ENCODE data around the gene GRHL1. TPM values are rescaled to one million over a fixed set of nuclear protein-coding genes. Genes with fewer than 3 reads are reported as not detected.
A peak's percentile ranks its signal among the peaks of the same experiment; 100 is the strongest.

Gene GRHL1
- total and polyA plus RNA-seq, 9 of the 15 experiments (the other 6 are each of a cell fraction or from before 2014, with no cell fraction given): 1.7 to 6.1 (median 4.7) TPM

GRCh38 chr2:9914384-9915065, 37.0 kb upstream of the GRHL1 start (continued):
- TF ChIP-seq MLX (CRISPR knock-in tag; conservative IDR thresholded peaks at IDR 0.05) (no peak), WHSC1 (IDR thresholded peaks at IDR 0.05; ENCODE audit: low read length) (no peak), HDAC2 (IDR thresholded peaks at IDR 0.05) (0 out of 2 replicates have a peak, but pooled peaks have one; percentile 51), HMGN3 (IDR thresholded peaks at IDR 0.05; ENCODE audit: borderline replicate concordance, extremely low read depth, insufficient read length, low read depth, low read length) (no peak), ELF2 (CRISPR knock-in tag; IDR thresholded peaks at IDR 0.05) (no peak), CXXC5 (CRISPR knock-in tag; IDR thresholded peaks at IDR 0.05) (peak; percentile 65), NR1H2 (CRISPR knock-in tag; IDR thresholded peaks at IDR 0.05) (no peak), MEF2A (IDR thresholded peaks at IDR 0.05; ENCODE audit: control insufficient read depth, low read depth, low read length) (no peak), ZBTB2 (IDR thresholded peaks at IDR 0.05) (no peak), HBP1 (CRISPR knock-in tag; IDR thresholded peaks at IDR 0.05) (no peak), MED1 (CRISPR knock-in tag; IDR thresholded peaks at IDR 0.05; ENCODE audit: borderline replicate concordance) (no peak), NR4A1 (CRISPR knock-in tag; IDR thresholded peaks at IDR 0.05) (no peak), NR4A1 (tag; IDR thresholded peaks at IDR 0.05) (0 out of 2 replicates have a peak, but pooled peaks have one; percentile 45), ZNF57 (CRISPR knock-in tag; IDR thresholded peaks at IDR 0.05) (no peak), CCAR2 (IDR thresholded peaks at IDR 0.05; ENCODE audit: low read depth, low read length) (no peak), NR0B1 (IDR thresholded peaks at IDR 0.05; ENCODE audit: partially characterized antibody) (no peak), ZNF354B (CRISPR knock-in tag; IDR thresholded peaks at IDR 0.05) (no peak), ZBTB17 (CRISPR knock-in tag; IDR thresholded peaks at IDR 0.05) (no peak), SMAD1 (IDR thresholded peaks at IDR 0.05; ENCODE audit: low read depth, low read length, partially characterized antibody) (no peak), SMAD2 (IDR thresholded peaks at IDR 0.05; ENCODE audit: low read depth, low read length) (no peak), ZNF79 (CRISPR knock-in tag; IDR thresholded peaks at IDR 0.05; ENCODE audit: low read depth) (no peak), CREM (IDR thresholded peaks at IDR 0.05; ENCODE audit: low read depth) (peak; percentile 63), ZNF3 (CRISPR knock-in tag; IDR thresholded peaks at IDR 0.05) (no peak), EP300 (IDR thresholded peaks at IDR 0.05; ENCODE audit: low read length) (peak; percentile 61)
- TF ChIP-seq, protein P1, sequence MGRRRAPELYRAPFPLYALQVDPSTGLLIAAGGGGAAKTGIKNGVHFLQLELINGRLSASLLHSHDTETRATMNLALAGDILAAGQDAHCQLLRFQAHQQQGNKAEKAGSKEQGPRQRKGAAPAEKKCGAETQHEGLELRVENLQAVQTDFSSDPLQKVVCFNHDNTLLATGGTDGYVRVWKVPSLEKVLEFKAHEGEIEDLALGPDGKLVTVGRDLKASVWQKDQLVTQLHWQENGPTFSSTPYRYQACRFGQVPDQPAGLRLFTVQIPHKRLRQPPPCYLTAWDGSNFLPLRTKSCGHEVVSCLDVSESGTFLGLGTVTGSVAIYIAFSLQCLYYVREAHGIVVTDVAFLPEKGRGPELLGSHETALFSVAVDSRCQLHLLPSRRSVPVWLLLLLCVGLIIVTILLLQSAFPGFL (CRISPR knock-in tag; IDR thresholded peaks at IDR 0.05): no peak

All from K562 (cell line).